NCI-H2107 treated with DMSO at 0.1 percent for 48 hours (cell line): ENCODE results near the gene NR3C1.

Source experiments
- DNase-seq: peaks from one replicate; lab custom pipeline; 2025; ENCODE audit not compliant: unreplicated experiment; lab: John Stamatoyannopoulos, UW

NR3C1 gene

DNA sequence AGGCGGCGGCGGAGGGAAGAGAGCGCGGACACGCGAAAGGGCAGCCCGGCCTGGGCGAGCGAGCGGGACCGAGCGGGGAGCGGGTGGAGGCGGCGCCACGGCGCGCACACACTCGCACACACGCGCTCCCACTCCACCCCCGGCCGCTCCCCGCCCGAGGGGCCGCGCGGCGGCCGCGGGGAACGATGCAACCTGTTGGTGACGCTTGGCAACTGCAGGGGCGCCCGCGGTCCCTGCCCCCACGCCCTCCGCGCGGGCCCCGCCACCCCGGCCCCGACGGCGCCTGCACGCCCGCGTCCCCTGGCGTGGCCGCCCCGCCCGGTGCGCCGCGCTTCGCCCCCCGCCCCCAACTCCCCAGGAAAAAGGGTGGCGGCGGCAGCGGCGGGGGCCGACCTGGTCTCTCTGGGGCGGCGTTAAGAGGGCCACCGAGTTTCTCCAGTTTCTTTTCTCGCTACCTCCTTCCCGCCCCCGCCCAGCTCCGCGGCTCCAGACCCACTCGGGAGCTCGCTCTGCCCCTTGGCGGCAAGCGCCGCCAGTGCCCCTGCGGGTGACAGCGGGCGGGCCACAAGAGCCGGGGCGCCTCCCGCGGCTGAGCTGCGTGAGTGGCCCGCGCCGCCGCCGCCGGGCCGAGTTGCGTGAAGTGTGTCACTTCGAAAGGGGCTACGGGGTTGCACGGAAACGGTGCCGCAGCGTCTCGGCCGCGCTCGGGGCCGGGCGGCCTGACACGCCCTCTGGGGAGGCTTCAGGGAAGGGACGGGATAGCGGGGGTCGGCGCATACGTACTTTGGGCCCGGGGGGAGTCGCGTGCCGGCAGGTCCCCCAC, at the start of gene NR3C1:
TSS of gene NR3C1 (minus strand) at position 94 of the 823 bp plus-strand sequence. CDS start 2,847 bp downstream, outside the sequence.
- no peak for DNase-seq

DNA sequence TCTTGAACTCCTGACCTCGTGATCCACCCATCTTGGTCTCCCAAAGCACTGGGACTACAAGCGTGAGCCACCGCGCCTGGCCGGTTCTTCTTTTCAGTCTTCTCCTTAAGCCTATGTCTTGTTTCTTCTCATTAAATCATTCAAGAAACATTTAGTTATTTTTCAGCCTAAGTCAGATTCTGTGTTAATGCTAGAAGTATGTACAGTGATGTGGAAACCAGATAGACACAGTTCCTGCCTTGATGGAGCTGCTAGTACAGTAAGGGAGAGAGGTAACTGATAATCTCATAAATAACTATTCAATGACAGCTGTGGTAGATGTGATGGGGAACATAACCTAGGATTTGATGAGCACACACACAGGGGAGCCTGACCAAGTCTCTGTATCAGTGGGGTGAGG, 46.3 kb upstream of the NR3C1 start:
- DNase-seq: no peak

DNA sequence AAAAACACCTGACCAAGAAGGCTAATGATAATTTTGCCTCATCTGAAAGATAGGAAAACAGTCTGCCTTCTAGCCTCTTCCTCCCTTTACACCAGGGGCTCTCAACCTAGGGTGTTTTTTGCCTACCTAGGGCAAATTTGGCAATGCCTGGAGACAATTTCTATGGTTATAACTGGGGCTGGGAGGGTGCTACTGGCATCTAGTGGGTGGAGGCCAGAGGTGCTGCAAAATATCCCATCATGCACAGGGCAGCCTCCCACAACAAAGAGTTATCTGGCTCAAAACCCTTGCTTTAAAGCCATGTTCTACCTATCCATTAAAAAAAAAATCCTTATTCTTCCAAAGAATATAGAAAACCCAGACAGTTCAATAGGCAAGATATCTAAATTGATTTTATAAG, 45.0 kb upstream of the NR3C1 start:
- no peak for DNase-seq

DNA sequence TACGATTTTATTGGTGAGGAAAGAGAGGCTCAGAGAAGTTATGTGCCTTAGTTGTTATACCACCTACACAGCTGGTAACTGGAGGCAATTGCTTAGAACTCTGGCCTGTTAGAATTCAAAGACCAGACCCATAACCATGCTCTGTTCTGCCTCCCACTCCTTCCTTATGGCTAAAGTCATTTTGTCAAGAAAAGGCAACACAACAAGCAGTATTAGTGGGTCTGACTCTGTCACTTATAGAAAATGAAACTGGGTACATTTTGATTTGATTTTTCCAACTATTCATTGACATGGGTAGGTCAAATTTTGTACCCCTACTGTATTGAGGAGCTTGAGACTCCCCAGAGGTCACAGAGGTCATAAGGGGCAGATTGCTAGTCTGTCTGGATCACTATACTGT, 44.5 kb upstream of the NR3C1 start:
- no peak for DNase-seq

DNA sequence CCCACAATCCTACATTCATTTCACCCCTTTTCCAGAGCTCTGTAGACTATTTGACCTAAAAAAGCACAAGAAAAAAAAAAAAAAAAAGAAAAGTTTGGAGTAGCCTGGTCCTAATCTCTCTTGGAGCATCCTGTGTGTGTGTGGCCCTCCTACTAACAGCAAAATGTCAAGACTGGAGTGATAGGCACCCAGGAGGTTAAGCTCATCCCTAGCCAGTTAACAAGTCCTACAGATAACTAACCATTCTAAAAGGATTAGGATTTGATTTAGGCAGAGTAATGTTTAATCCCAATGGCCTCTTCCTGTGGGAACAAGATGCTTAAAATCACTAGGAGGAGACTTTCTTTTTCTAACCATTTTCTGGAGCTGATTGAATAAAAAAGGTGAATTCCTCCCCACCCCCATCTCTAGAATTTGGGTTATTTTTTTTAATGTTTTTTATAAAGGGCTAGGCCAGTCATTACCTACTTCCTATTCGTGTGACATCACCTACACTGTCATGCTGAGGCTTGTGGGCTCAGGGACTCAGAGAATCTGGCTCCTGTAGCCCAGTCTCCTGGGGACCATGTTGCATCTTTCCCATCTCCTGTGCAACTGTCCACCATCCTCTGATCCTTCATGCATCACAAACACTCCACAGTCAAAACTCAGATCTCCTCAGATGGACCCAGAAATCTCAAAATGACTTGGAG, 43.2 kb upstream of the NR3C1 start:
- no peak for DNase-seq

DNA sequence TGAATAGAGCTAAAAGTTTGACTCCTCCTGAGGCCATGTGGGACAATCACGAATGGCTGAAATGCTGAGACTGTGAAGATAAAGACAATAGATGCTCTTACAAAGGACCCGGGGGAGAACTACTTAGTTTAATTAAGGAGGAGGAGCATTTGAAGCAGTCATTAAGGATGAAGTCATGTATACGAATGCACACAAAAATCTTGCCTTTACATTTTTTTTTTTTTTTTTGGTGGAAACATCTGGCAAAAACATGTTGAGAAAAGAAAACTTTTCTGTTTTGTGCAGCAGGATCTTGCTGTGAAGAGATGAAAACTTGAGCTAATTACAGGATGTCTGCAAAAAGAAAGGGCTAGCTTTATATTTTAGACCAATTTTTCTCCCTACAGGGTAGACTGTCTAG, 42.3 kb upstream of the NR3C1 start:
- no peak for DNase-seq

DNA sequence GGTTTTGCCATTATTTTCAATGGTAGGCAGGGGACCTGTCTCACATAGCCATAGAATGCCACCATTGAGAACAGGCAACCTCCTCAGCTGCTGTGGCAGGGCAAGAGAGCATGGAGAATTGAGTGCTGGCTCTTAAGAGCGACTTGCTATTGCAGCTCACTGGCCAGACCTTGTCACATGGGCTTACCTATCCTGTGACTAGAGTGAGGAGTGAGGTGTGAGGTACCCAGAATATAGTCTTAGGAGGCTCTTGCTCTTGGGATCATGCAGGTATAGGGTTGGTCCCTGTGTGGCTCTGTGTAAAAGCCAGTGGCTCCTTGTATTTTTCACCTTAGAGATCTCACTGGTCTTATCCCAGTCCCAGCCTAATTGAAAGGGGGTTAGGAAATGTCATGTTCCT, 39.8 kb upstream of the NR3C1 start:
- DNase-seq: no peak

DNA sequence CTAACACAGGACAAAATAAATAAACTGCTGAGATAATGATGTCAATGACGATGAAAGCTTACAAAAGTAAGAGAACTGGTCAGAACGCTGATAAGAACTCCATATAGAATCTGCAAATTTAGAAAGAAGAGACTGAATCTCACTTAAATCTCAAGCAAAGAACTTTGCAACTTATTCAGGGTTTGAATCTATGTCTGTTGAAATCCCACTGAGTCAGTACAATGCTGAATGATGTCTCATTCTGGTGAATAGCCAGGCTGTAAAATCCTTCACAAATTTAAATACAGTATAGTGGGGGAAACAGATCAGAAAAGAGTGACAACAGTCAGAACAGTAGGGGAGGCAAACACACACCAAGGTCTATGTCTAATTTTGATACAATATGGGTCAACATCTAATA, 38.9 kb upstream of the NR3C1 start:
- DNase-seq: no peak

DNA sequence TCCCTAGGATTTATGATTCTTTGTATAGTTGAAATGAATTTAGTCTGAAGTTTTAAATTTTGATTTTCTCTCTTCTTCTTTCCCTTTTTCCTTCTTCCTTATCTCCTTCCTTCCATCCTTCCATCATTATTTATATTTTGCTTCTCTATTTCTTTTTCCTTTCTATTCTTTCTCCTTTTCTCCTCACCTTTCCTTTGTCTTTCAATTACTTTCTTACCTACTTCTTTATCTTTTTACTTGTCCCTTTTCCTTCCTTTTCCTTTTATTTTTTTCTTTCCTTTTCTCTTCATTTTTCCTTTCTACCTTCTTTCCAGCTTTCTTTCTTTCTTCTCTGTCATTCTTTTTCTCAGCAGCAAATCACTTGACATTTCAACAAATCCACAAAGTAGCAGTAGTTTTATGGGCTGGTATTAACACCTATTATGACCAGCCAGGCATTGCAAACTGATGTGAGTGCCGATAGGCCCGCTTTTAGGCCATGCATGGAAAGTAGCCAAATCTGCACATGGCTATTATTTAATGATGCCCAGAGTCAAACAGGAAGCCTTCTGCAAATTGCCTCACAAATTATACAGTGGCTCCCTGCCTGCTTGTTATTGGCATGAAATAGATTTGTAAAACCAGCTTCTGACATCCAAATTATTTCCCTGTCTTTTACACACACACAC, 37.1 kb upstream of the NR3C1 start:
- DNase-seq: no peak

DNA sequence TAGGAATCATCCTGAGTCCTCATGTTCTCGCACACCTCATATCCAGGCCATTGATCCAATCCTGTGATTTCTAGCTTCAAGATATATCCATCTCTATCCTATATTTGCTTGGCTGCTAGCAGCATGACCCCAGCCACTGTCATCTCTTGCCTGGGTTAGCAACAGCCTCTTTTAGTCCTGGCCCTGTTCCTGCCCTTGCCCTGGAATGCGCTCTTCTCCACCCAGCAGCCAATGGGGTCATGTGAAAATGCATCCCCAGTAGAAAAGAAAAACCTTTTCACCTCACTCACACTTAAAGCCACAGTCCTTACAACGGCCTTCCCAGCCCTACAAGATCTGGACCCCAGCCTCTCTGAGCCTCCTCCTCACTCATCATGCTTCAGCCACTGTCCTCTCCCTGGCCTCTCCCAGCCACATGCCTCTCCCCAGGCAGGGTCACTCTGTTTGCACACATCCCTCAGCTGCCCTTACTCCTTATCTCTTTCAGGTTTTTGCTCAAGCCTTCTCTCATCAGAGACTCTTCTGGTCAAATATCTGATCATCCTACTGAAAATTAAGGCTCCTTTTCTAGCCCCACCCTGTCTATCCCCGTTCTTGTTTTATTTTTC, 34.3 kb upstream of the NR3C1 start:
- no peak for DNase-seq

DNA sequence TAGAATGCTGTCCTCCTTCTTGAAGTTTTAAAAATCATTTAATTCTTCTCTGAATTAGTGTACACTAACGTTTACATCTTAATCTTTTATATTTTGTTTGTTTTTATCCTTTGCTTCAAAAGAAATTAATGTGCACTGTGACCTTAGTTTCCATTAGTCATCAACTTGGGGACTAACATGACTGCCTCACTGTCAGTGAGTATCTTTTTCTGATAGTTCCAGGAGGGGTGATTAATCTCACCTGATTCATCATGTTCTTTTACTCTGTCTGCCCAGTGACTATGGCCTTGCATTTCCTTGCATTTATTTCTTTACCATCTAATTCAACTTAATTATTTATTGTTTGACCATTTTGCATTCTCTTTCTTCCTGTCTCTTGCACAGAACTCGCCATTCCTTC, 33.4 kb upstream of the NR3C1 start:
- no peak for DNase-seq

DNA sequence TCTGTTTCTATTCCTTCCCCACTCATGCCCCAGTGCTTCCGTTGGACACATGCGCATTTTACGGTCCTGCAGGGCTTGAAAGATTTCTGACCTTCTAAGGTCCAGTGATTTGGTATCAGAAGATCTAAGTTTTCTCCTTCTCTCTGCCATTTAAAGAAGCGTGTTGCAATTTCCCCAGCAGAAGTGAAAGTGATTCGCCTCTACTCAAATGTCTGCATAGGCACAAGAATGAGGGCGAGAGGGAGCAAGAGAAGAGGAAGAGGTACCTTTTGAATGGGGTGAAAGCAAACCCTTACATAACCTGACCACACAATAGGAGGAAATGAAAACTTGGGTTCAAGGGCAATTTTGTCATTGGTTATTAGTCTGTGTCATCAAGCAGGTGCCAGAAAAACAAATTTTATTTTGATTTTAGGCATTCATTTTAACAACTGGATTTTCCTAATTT, 31.7 kb upstream of the NR3C1 start:
- DNase-seq: no peak

DNA sequence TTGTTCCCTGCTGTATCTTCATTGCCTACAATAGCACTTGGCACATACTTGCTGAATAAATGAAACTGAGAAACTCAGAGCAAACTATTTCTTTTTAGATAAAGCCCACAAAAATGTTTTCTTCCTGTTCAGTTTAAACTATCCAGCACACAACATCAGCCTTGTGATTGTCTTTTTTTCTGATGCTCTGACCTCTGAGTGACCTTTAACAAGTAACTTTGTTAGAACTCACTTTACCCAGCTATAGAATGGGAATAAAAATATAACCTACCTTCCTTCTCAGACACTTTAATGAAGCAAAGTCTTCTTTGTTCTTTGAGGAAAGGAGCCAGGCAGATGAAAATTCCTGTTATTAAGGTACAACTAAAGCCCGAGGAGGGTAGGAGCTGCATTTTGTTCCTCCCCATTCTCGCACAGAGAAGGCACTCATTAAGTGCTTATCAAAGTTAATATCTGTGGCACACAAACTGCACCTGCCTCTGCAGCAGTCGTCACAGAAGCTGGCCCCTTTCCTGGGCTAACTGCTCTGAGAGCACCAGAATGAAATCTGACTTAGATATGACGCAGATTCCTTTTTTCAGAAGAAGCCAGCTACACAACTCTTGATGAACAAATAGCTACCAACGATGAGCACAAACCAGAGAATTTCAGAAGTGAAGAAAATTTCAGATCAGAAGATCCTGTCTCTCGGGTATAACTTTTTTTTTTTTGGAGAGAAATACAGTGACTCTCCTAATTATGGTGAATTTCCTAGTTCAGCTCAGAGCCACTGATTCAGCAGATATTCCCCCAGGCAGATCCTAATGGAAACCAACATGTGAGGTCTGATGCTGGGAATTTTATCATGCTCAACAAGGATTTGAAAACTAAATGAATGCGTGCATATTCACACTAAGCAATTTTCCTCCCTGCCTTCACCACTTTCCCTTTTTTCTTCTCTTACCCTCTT, 31.0 kb upstream of the NR3C1 start:
- no peak for DNase-seq

DNA sequence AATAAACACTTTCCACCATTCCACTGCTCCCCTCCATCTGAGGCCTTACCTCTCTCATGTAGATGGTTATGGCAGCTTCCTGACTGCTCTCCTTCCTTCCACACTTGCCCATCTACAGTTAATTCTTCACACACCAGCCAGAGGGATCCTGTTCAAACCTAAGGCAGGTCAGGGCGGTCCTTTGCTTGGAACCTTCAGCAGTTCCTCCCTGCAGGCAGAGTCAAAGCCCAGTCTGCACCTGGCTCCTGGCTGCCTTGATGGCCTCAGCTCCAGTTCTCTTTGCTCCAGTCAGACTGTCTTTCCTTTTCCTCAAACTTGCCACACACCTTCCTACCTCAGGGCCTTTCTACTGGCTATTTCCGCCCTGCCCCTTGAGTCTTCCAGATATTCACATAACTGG, 30.2 kb upstream of the NR3C1 start:
- no peak for DNase-seq

DNA sequence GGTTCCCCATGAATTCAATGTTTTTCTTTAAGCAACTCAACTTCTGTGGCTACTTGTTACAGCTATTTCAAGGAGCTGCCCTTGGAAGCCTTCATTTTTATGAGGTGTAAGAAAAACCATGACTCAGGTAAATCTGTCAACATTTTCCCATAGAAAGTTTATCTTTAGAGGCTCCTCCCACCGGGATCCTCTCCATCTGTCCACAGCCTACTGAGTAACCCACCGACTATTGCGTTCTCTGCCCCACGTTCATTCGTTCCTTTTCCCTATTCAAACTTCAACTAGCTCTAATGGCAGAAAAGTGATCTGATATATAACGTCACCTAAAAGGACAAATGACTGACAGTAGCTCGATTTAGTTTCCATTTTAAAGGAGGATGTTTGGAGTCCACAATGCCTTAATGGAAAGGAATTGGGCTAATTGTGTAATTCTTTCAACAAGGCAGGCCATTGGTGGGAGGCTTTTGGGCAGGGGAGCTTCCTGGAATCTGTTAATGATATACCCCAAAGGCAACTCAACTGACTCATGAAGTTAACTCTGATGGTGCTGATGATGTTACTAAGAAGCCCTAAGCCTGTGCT, 29.3 kb upstream of the NR3C1 start:
- DNase-seq: no peak

DNA sequence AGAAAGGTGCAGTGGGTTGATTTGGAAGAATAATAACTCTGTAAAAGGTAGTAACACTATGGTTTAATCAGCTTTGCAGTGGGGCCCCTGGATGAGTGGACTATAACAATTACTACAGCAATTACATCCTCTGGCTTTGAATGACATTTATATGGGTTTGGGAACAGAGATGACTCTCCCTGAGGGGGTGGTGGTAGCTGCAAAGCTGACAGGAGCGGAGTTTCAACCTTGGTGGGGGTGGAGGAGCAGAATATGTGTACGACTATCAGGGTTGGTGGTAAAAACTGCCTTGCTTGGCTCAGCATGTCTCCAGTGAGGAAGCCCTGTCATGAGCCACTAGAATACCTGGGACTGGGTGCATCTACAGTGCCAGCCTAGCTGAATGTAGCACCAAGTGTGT, 28.3 kb upstream of the NR3C1 start:
- no peak for DNase-seq

DNA sequence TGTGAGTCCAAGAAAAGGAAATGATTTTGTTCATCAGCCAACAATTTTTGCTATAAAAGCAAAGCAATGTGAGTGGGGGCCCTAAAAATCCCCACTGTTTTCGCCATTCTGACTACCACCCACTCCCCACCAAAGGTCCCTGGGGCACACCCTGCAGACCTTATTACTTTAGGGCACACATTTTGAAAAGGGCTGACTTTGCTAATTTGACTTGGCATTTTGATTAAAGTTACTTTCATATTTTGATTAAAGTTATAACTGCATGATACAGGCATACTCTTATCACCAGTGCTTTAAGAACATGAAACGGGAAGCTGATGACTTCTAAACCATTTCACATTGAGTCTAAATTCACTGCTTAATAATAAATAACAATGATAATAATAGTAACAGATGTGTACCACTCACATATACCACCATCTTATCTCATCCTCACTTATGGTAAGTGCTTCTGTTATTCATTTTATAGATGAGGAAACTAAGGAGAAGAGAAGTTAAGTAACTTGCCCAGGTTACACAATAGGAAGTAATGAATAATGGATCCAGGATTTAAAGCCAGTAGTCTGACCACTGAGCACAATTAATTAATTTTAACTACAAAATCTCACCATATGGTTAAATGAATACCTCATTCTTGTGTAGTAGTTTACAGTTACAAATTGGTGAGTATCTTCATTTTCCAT, 25.4 kb upstream of the NR3C1 start:
- no peak for DNase-seq

DNA sequence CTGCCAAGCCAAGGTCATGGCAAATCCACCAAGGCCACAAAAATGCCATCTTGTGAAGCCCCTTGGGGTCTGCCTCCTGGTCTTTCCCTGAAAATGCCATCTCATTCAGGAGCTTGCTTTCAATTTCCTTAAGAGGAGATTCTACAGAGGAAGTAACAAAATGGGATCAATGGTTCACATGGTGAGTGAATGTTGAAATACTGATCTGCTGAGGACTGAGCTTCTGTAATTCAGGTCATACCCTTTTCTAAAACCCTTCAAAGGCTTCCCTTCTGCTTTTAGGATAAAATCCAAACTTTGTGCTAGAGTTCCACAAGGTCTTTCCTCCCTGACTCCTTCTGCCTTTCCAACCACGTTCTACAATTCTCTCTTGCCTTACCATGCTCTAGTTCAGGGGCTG, 24.7 kb upstream of the NR3C1 start:
- DNase-seq: no peak

DNA sequence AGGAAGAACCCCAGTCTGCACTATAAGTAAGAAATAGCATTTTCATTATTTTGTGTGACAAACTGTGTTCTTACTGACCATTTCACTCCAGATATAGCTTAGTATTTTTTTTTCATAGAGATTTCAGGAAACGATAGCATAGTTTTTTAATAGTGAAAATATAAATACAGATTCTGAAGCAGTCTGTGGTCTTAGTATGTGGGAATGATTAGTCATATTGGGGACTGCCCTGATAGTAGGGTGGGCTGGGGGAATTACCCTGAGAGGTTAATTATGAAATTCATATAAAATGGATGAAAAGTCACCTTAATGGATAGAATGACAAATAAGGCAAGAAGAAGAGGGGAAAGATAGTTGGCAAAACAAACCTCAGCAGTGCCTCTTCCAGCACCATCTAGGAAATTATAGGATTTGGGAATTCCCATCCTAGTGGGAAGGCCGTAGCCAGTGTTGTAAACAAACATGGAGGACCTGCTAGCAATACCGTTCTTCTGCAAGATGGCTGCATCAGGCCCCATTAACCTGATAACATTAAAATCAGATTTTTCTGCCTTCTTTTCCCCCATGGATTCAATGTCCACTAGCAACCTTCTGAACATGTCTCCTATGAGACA, 23.7 kb upstream of the NR3C1 start:
- DNase-seq: no peak
